HepG2 (cell line): ENCODE results near the gene CDK3. TPM values are rescaled to one million over a fixed set of nuclear protein-coding genes. Genes with fewer than 3 reads are reported as not detected.

ENCODE experiments used
- AHDC1 ChIP-seq: sonication (generic); formaldehyde crosslinking; IDR thresholded peaks from 2 replicates; pipeline ENCODE4 v1.5.1; 2020; ENCODE audit warnings: mild to moderate bottlenecking, missing genetic modification reagents, borderline replicate concordance
- ATF6 ChIP-seq: sonication (generic); formaldehyde crosslinking; conservative IDR thresholded peaks from 2 replicates; pipeline ENCODE4 v1.4.0; 2020; ENCODE audit warnings: missing genetic modification reagents
- BHLHE40 ChIP-seq: IDR thresholded peaks from 2 replicates; pipeline ENCODE4 v1.6.1; 2011; ENCODE audit warnings: low read length, improper control_type of control experiment
- BORCS8-MEF2B ChIP-seq: sonication (generic); formaldehyde crosslinking; IDR thresholded peaks from 2 replicates; pipeline ENCODE4 v1.8.0; 2022; ENCODE audit warnings: mild to moderate bottlenecking, missing genetic modification reagents
- CENPX ChIP-seq: sonication (generic); formaldehyde crosslinking; IDR thresholded peaks from 2 replicates; pipeline ENCODE4 v1.9.0; 2021; ENCODE audit warnings: mild to moderate bottlenecking, missing genetic modification reagents, moderate library complexity
- EEA1 ChIP-seq: sonication (generic); formaldehyde crosslinking; IDR thresholded peaks from 2 replicates; pipeline ENCODE4 v1.5.1; 2020; ENCODE audit warnings: mild to moderate bottlenecking, missing genetic modification reagents, borderline replicate concordance
- EHMT2 ChIP-seq: fragments of 200-600 bp; sonication (generic); IDR thresholded peaks from 2 replicates; pipeline ENCODE4 v1.7.0; 2017; ENCODE audit warnings: antibody characterized with exemption, low read depth, low read length, borderline replicate concordance
- HMGA1 ChIP-seq: sonication (generic); formaldehyde crosslinking; conservative IDR thresholded peaks from 2 replicates; pipeline ENCODE4 v1.4.0; 2020; ENCODE audit warnings: missing genetic modification reagents
- HOXA3 ChIP-seq: sonication (generic); formaldehyde crosslinking; IDR thresholded peaks from 2 replicates; pipeline ENCODE4 v1.5.0; 2020; ENCODE audit warnings: missing genetic modification reagents
- IRF2 ChIP-seq: IDR thresholded peaks from 2 replicates; pipeline ENCODE4 v1.6.1; 2018; ENCODE audit warnings: missing genetic modification reagents, missing compliant biosample characterization
- NR2F2 ChIP-seq: IDR thresholded peaks from 2 replicates; pipeline ENCODE4 v1.6.1; 2012; ENCODE audit warnings: low read depth, inconsistent platforms, borderline replicate concordance
- RBAK ChIP-seq: sonication (generic); formaldehyde crosslinking; IDR thresholded peaks from 2 replicates; pipeline ENCODE4 v1.5.1; 2020; ENCODE audit warnings: mild to moderate bottlenecking, missing genetic modification reagents
- SMC3 ChIP-seq: IDR thresholded peaks from 2 replicates; pipeline ENCODE4 v1.6.1; 2011; ENCODE audit warnings: low read length, improper control_type of control experiment
- TBP ChIP-seq: sonication (generic); formaldehyde crosslinking; IDR thresholded peaks from 2 replicates; pipeline ENCODE4 v1.5.0; 2020; ENCODE audit warnings: missing genetic modification reagents
- TRIM24 ChIP-seq: sonication (generic); formaldehyde crosslinking; IDR thresholded peaks from 2 replicates; pipeline ENCODE4 v1.8.0; 2022; ENCODE audit warnings: mild to moderate bottlenecking, missing genetic modification reagents
- ZFP36L1 ChIP-seq: sonication (generic); formaldehyde crosslinking; IDR thresholded peaks from 2 replicates; pipeline ENCODE4 v1.8.0; 2022; ENCODE audit warnings: mild to moderate bottlenecking, missing genetic modification reagents, moderate library complexity
- ZNF777 ChIP-seq: sonication (generic); formaldehyde crosslinking; IDR thresholded peaks from 2 replicates; pipeline ENCODE4 v1.4.0; 2020; ENCODE audit warnings: missing genetic modification reagents
- ZNF83 ChIP-seq: sonication (generic); formaldehyde crosslinking; IDR thresholded peaks from 2 replicates; pipeline ENCODE4 v1.4.0; 2020; ENCODE audit warnings: missing genetic modification reagents, mild to moderate bottlenecking, borderline replicate concordance
- polyA plus RNA-seq, 8 experiments: library from polyadenylated mRNA; depleted of rRNA in 3 of 8; stranded (reverse) in 7 of 8; unstranded in 1 of 8; fragments of >200 nt; fragmentation: Illumina TruSeq in 4 of 8; extraction: Trizol in 4 of 8; gene quantifications; 2 replicates each; pipeline versions ENCODE4 v1.2.1 to v1.2.3, GENCODE V29; 2011 to 2016; ENCODE audit warnings: low read depth in 4 of 8, missing spikeins in 1 of 8, mixed read lengths in 1 of 8; ENCODE audit not compliant: insufficient read depth in 1 of 8
- total RNA-seq, 5 experiments: library from RNA; depleted of rRNA; stranded (reverse); fragments of >200 nt; fragmentation: Illumina TruSeq; extraction: Trizol; gene quantifications; 2 replicates each; pipeline ENCODE4 v1.2.3, GENCODE V29; 2016; ENCODE audit warnings: low read depth in 1 of 5
- TF ChIP-seq, protein P1 (sequence below): sonication (generic); formaldehyde crosslinking; IDR thresholded peaks from 2 replicates; pipeline ENCODE4 v1.5.0; 2020; ENCODE audit warnings: mild to moderate bottlenecking, missing genetic modification reagents, moderate library complexity
- TF ChIP-seq, protein P2 (sequence below): sonication (generic); formaldehyde crosslinking; IDR thresholded peaks from 2 replicates; pipeline ENCODE4 v1.8.0; 2022; ENCODE audit warnings: mild to moderate bottlenecking, missing genetic modification reagents, moderate library complexity

CDK3 gene
- total and polyA plus RNA-seq, 2 of the 13 experiments (the other 11 are each of a cell fraction or from before 2014, with no cell fraction given), result 5.8 to 11.4 TPM

DNA sequence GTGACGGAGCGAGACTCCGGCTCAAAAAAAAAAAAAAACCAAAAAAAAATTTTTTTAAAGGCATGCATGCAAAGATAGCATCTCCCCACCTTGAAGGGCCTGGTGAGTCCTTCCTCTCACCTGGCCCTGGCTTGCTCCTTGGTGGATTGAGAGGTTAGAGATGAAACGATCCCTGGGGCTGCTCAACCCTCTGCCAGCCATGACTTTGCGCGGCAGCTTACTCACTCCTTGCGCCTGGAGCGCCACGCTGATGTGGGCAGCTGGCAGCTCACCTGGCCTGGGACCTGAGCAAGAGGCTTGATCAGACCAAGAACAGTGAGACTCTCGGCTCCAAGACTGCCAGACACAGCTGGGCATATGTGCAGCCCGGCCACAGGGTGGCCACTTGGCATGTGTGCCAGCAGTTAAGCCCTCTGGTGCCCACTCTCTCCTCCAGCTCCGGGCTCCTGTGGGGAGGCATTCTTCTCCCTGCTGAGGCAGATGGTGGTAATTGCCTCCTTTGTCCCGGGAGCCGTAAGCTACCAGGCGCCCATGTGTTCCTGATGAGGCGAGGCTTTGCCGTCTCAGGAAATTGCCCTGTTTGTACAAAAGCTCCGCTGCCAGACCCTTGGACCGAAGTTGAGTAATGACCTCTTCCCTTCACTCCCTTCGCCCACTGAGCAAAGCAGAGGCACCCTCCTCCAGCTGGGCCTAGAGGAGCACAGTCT, 31.6 kb downstream of the CDK3 start (continued):
- TF ChIP-seq AHDC1 (no peak), BORCS8-MEF2B (CRISPR knock-in tag) (no peak), HOXA3 (CRISPR knock-in tag) (peak; percentile 68), ATF6 (CRISPR knock-in tag) (0 out of 2 replicates have a peak, but pooled peaks have one; percentile 25), ZFP36L1 (CRISPR knock-in tag) (no peak), ZNF83 (CRISPR knock-in tag) (no peak; the same call in 1 of the 2 replicates), CENPX (CRISPR knock-in tag) (no peak), IRF2 (CRISPR knock-in tag) (peak; percentile 42; the same call in 1 of the 2 replicates), TBP (CRISPR knock-in tag) (no peak), BHLHE40 (no peak), ZNF777 (CRISPR knock-in tag) (peak; percentile 64), TRIM24 (no peak), HMGA1 (CRISPR knock-in tag) (no peak), EHMT2 (no peak), EEA1 (CRISPR knock-in tag) (no peak), SMC3 (no peak), NR2F2 (no peak), RBAK (CRISPR knock-in tag) (no peak)
- TF ChIP-seq, protein P1, sequence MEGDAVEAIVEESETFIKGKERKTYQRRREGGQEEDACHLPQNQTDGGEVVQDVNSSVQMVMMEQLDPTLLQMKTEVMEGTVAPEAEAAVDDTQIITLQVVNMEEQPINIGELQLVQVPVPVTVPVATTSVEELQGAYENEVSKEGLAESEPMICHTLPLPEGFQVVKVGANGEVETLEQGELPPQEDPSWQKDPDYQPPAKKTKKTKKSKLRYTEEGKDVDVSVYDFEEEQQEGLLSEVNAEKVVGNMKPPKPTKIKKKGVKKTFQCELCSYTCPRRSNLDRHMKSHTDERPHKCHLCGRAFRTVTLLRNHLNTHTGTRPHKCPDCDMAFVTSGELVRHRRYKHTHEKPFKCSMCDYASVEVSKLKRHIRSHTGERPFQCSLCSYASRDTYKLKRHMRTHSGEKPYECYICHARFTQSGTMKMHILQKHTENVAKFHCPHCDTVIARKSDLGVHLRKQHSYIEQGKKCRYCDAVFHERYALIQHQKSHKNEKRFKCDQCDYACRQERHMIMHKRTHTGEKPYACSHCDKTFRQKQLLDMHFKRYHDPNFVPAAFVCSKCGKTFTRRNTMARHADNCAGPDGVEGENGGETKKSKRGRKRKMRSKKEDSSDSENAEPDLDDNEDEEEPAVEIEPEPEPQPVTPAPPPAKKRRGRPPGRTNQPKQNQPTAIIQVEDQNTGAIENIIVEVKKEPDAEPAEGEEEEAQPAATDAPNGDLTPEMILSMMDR (CRISPR knock-in tag), result no peak
- TF ChIP-seq, protein P2, sequence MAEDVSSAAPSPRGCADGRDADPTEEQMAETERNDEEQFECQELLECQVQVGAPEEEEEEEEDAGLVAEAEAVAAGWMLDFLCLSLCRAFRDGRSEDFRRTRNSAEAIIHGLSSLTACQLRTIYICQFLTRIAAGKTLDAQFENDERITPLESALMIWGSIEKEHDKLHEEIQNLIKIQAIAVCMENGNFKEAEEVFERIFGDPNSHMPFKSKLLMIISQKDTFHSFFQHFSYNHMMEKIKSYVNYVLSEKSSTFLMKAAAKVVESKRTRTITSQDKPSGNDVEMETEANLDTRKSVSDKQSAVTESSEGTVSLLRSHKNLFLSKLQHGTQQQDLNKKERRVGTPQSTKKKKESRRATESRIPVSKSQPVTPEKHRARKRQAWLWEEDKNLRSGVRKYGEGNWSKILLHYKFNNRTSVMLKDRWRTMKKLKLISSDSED (CRISPR knock-in tag), result no peak
